ENCODE measurements around the gene MLST8. TPM values are rescaled to one million over a fixed set of nuclear protein-coding genes. Genes with fewer than 3 reads are reported as not detected.
A peak's percentile ranks its signal among the peaks of the same experiment; 100 is the strongest.

The MLST8 gene
- polyA plus RNA-seq, 3 donors: 29.9 to 54.3 (median 30.5) TPM

DNA sequence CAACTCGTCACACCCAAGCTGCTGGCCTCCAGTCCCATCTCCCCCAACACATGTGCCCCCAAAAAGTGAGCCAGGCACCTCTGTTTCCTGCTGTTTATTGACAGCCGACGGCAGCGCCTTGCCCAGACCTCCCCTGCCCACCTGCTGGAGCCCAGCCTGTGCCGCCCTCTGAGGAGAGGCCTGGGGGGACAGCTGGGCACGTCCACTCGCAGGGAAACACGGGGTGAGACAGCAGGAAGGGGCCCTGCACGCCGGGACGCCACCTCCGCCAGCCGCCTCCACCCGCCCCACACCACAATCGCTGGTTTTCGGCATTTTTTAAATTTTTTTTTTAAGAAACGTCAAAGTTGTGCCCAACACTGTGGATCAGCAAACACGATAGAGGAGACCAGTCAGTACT, 28.2 kb upstream of the MLST8 start:
- peak overlapping the region in 1 of 7 donors; percentile 4 for H3K27ac Mint-ChIP-seq
- Histone ChIP-seq H3K27me3 (ENCODE audit: control insufficient read depth in 2 of 2, insufficient read depth in 2 of 2, low read length in 2 of 2) (peaks cover 0 to 3% of the 10 kb centered on the region in 2 donors), H3K4me2 (replicated peaks; ENCODE audit: extremely low read depth, low read length, poor library complexity, severe bottlenecking) (no peak overlapping the region), H3K9me3 (replicated peaks in 1 of 2; ENCODE audit: control insufficient read depth in 1 of 2, insufficient read depth in 1 of 2, low read length in 2 of 2) (no peaks in the 10 kb centered on the region), H3K36me3 (replicated peaks in 1 of 2; ENCODE audit: control insufficient read depth in 1 of 2, insufficient read depth in 2 of 2, low read length in 2 of 2) (peaks cover 43 to 54% of the 10 kb centered on the region in 2 donors), H3K9ac (ENCODE audit: insufficient read depth, low read length, poor library complexity, severe bottlenecking) (no peak overlapping the region), H3K4me1 (ENCODE audit: control insufficient read depth in 1 of 2, insufficient read depth in 2 of 2, low read length in 2 of 2) (no peaks in the 10 kb centered on the region), H2AFZ (ENCODE audit: insufficient read depth, low read depth, low read length, poor library complexity, severe bottlenecking) (no peak overlapping the region), H3K27ac (ENCODE audit: low read depth in 1 of 2, low read length in 2 of 2) (no peak overlapping the region), H4K20me1 (ENCODE audit: insufficient read depth, low read length) (no peaks in the 10 kb centered on the region), H3K79me2 (ENCODE audit: insufficient read depth, low read length) (no peaks in the 10 kb centered on the region), H3K4me3 (replicated peaks in 1 of 3; ENCODE audit: low read depth in 2 of 3, low read length in 3 of 3) (no peak overlapping the region)
- no peak for DNase-seq
- WGBS (ENCODE audit: insufficient coverage): 93% methylated on average over 9 of the region's 18 CpGs
- peaks cover 0 to 2% (median 0%) of the 10 kb centered on the region in 7 donors for H3K9me3 Mint-ChIP-seq
- H3K4me1 Mint-ChIP-seq: no peaks in the 10 kb centered on the region
- TF ChIP-seq, protein P1, sequence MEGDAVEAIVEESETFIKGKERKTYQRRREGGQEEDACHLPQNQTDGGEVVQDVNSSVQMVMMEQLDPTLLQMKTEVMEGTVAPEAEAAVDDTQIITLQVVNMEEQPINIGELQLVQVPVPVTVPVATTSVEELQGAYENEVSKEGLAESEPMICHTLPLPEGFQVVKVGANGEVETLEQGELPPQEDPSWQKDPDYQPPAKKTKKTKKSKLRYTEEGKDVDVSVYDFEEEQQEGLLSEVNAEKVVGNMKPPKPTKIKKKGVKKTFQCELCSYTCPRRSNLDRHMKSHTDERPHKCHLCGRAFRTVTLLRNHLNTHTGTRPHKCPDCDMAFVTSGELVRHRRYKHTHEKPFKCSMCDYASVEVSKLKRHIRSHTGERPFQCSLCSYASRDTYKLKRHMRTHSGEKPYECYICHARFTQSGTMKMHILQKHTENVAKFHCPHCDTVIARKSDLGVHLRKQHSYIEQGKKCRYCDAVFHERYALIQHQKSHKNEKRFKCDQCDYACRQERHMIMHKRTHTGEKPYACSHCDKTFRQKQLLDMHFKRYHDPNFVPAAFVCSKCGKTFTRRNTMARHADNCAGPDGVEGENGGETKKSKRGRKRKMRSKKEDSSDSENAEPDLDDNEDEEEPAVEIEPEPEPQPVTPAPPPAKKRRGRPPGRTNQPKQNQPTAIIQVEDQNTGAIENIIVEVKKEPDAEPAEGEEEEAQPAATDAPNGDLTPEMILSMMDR (IDR thresholded peaks at IDR 0.05): no peak
- H3K36me3 Mint-ChIP-seq: peaks cover 34 to 47% of the 10 kb centered on the region in 2 donors
- intact Hi-C loops (cut with micrococcal nuclease): no loop called here
- no peak overlapping the region for H3K4me3 Mint-ChIP-seq
- H3K27me3 Mint-ChIP-seq (ENCODE audit: low read depth in 3 of 3): peaks cover 0 to 3% (median 2%) of the 10 kb centered on the region in 3 donors

DNA sequence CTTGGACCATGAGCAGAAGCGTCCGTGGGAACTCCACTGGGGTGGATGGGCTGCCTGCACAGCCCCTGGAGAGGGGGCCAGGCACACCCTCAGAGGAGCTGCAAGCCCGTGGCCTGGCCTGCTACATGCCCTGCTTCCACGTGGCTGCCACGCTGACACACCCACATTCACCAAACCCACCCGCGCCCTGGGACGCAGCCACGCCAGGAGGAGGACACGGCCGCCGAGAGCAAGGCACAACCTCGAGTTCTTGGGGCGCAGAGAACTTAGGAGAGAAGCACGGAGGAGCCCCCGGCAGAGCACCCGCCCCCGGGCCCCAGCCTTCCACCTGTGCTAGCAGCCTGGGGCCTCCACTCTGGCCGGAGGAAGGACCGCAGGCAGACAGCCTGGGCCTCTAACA, 27.7 kb upstream of the MLST8 start:
- DNase-seq: no peak
- WGBS (ENCODE audit: insufficient coverage): 93% methylated on average over 10 of the region's 20 CpGs
- H3K27me3 ChIP-seq (ENCODE audit: control insufficient read depth in 2 of 2, insufficient read depth in 2 of 2, low read length in 2 of 2): peaks cover 0 to 3% of the 10 kb centered on the region in 2 donors
- no peak overlapping the region for H3K4me3 Mint-ChIP-seq
- no peaks in the 10 kb centered on the region for H3K9me3 ChIP-seq (replicated peaks in 1 of 2; ENCODE audit: control insufficient read depth in 1 of 2, insufficient read depth in 1 of 2, low read length in 2 of 2)
- intact Hi-C loops (cut with micrococcal nuclease): no loop called here
- H3K79me2 ChIP-seq (ENCODE audit: insufficient read depth, low read length): no peaks in the 10 kb centered on the region
- H3K4me1 ChIP-seq (ENCODE audit: control insufficient read depth in 1 of 2, insufficient read depth in 2 of 2, low read length in 2 of 2): no peaks in the 10 kb centered on the region
- TF ChIP-seq, protein P1 (IDR thresholded peaks at IDR 0.05): no peak
- H3K27ac ChIP-seq (ENCODE audit: low read depth in 1 of 2, low read length in 2 of 2): no peak overlapping the region
- H4K20me1 ChIP-seq (ENCODE audit: insufficient read depth, low read length): no peaks in the 10 kb centered on the region
- H3K4me1 Mint-ChIP-seq: no peaks in the 10 kb centered on the region
- H3K9me3 Mint-ChIP-seq: peaks cover 0 to 2% (median 0%) of the 10 kb centered on the region in 7 donors
- no peak overlapping the region for H3K4me3 ChIP-seq (replicated peaks in 1 of 3; ENCODE audit: low read depth in 2 of 3, low read length in 3 of 3)
- peaks cover 43 to 52% of the 10 kb centered on the region in 2 donors for H3K36me3 ChIP-seq (replicated peaks in 1 of 2; ENCODE audit: control insufficient read depth in 1 of 2, insufficient read depth in 2 of 2, low read length in 2 of 2)
- H3K27me3 Mint-ChIP-seq (ENCODE audit: low read depth in 3 of 3): peaks cover 0 to 3% (median 2%) of the 10 kb centered on the region in 3 donors
- H3K4me2 ChIP-seq (replicated peaks; ENCODE audit: extremely low read depth, low read length, poor library complexity, severe bottlenecking): no peak overlapping the region
- H3K36me3 Mint-ChIP-seq: peaks cover 34 to 46% of the 10 kb centered on the region in 2 donors
- H2AFZ ChIP-seq (ENCODE audit: insufficient read depth, low read depth, low read length, poor library complexity, severe bottlenecking): no peak overlapping the region
- H3K9ac ChIP-seq (ENCODE audit: insufficient read depth, low read length, poor library complexity, severe bottlenecking): no peak overlapping the region
- H3K27ac Mint-ChIP-seq: peak overlapping the region in 1 of 7 donors; percentile 60

All from CD14-positive monocyte (primary cell).